Spleen (tissue), 11 donors: ENCODE measurements around the gene ADAM8. TPM values are rescaled to one million over a fixed set of nuclear protein-coding genes. Genes with fewer than 3 reads are reported as not detected.

ENCODE experiments used
- DNase-seq: peaks from one replicate; pipeline ENCODE4 v3.0.0-alpha.2; 2020
- H3K27ac ChIP-seq, 8 donors: fragments of 200-600 bp; sonication (generic) in 7 of 8; 1 replicate in 4 of 8; 2 replicates in 4 of 8; pipeline versions ENCODE4 v1.5.0 to v1.8.0; 2016 to 2021; ENCODE audit warnings: inconsistent platforms in 4 of 8, mild to moderate bottlenecking in 4 of 8, moderate library complexity in 1 of 8
- H3K27me3 ChIP-seq, 7 donors: fragments of 200-600 bp; sonication (generic) in 6 of 7; replicated peaks in 1 of 7; 1 replicate in 4 of 7; 2 replicates in 3 of 7; pipeline versions ENCODE4 v1.5.0 to v1.8.0; 2016 to 2021; ENCODE audit warnings: inconsistent platforms in 3 of 7, mild to moderate bottlenecking in 1 of 7
- H3K36me3 ChIP-seq, 6 donors: fragments of 200-600 bp; sonication (generic) in 5 of 6; 1 replicate in 4 of 6; 2 replicates in 2 of 6; pipeline versions ENCODE4 v1.5.0 to v1.8.0; 2016 to 2021; ENCODE audit warnings: inconsistent platforms in 2 of 6
- H3K4me1 ChIP-seq, 6 donors: fragments of 200-600 bp; sonication (generic) in 5 of 6; 1 replicate in 3 of 6; 2 replicates in 3 of 6; pipeline versions ENCODE4 v1.5.0 to v1.8.0; 2016 to 2021; ENCODE audit warnings: inconsistent platforms in 3 of 6
- H3K4me3 ChIP-seq, 8 donors: fragments of 200-600 bp; sonication (generic) in 7 of 8; 1 replicate in 4 of 8; 2 replicates in 4 of 8; pipeline versions ENCODE4 v1.5.0 to v1.8.0; 2016 to 2021; ENCODE audit warnings: inconsistent platforms in 4 of 8, mild to moderate bottlenecking in 4 of 8, moderate library complexity in 2 of 8
- H3K9me3 ChIP-seq, 8 donors: fragments of 200-600 bp; sonication (generic) in 7 of 8; 1 replicate in 4 of 8; 2 replicates in 4 of 8; pipeline versions ENCODE4 v1.5.0 to v1.8.0; 2016 to 2021; ENCODE audit warnings: inconsistent platforms in 4 of 8
- CTCF ChIP-seq, 11 experiments: fragments of 200-600 bp in 7 of 11; fragments of 450-650 bp in 4 of 11; sonication (generic) in 4 of 11; IDR thresholded peaks in 8 of 11; conservative IDR thresholded peaks in 3 of 11; 1 replicate in 7 of 11; 2 replicates in 4 of 11; pipeline versions ENCODE4 v1.4.0 to v1.8.0; 2016 to 2021; ENCODE audit warnings: antibody characterized with exemption in 11 of 11, inconsistent platforms in 4 of 11, mild to moderate bottlenecking in 1 of 11
- POLR2A ChIP-seq, 3 donors: fragments of 450-650 bp; IDR thresholded peaks; one replicate each; pipeline ENCODE4 v1.5.1; 2017; ENCODE audit warnings: antibody characterized with exemption in 3 of 3, mild to moderate bottlenecking in 1 of 3
- POLR2AphosphoS5 ChIP-seq, 3 donors: sonication (generic); formaldehyde crosslinking; IDR thresholded peaks; one replicate each; pipeline ENCODE4 v1.5.1; 2017; ENCODE audit warnings: antibody characterized with exemption in 3 of 3
- WGBS, 5 donors: extraction: QIAGEN DNeasy Blood & Tissue Kit in 3 of 5; methylation state at CpG; one replicate each; pipeline versions ENCODE4 v1.1.5 to v1.1.7; 2013 to 2018; 5-methylcytosine and 5-hydroxymethylcytosine counted together
- intact Hi-C: fragments of 100-400 bp; cut with DNase I; formaldehyde crosslinking; loops from one replicate; pipeline ENCODE4 v1.15.0; 2023; ENCODE audit warnings: low total_unique reads
- polyA plus RNA-seq, 3 donors: library from polyadenylated mRNA; stranded (reverse); fragments of 200-250 nt; gene quantifications; one replicate each; pipeline ENCODE4 v1.2.1, GENCODE V29; 2013
- total RNA-seq, 7 donors: library from RNA; depleted of rRNA in 3 of 7; stranded (reverse); fragments of >200 nt in 3 of 7; fragmentation: NEBNext Ultra II Directional in 4 of 7; extraction: Animal tissue kit (Norgen Biotek cat#: 25700) in 4 of 7; gene quantifications; one replicate each; pipeline versions ENCODE4 v1.1.0 to v1.2.1, GENCODE V29; 2016 to 2021
- donor health status: healthy with polysubstance abuse.
- donor health status: DM: no; HTN: no; CAD: no; lungs with moderate emphysema.
- donor health status: DM: no; HTN: no; CAD: no.
- donor health status: Bipolar disorder and iron deficiency.
- donor health status: healthy.
- donor health status: DM: no; HTN: no; CAD: no.
- donor health status: DM: yes; HTN: yes; CAD: no.

The ADAM8 gene
- total and polyA plus RNA-seq, 10 donors, result 10.1 to 177 (median 67.8) TPM

GRCh38 chr10:133287832-133288500 lies 11.3 kb upstream of the ADAM8 start:
- DNase-seq, result peak; percentile 71
- no peak overlapping the region for H3K27ac ChIP-seq
- TF ChIP-seq CTCF (IDR thresholded peaks at IDR 0.05 in 8 of 11, conservative IDR thresholded peaks at IDR 0.05 in 3 of 11) (no peak), POLR2AphosphoS5 (IDR thresholded peaks at IDR 0.05) (no peak), POLR2A (IDR thresholded peaks at IDR 0.05) (no peak)
- 93 to 98% (median 95%) methylated on average over 16 to 46 of the region's 46 CpGs for WGBS, 5 donors
- intact Hi-C loops, result no loop called here
- peaks cover 0 to 5% (median 0%) of the 10 kb centered on the region in 6 donors for H3K4me1 ChIP-seq
- no peaks in the 10 kb centered on the region for H3K27me3 ChIP-seq
- no peaks in the 10 kb centered on the region for H3K9me3 ChIP-seq
- no peak overlapping the region for H3K4me3 ChIP-seq
- peaks cover 3 to 90% (median 87%) of the 10 kb centered on the region in 6 donors for H3K36me3 ChIP-seq

- no peaks in the 10 kb centered on the region for H3K27me3 ChIP-seq
- TF ChIP-seq POLR2AphosphoS5 (IDR thresholded peaks at IDR 0.05), result no peak
- no peak for TF ChIP-seq POLR2A (IDR thresholded peaks at IDR 0.05)
- TF ChIP-seq CTCF (IDR thresholded peaks at IDR 0.05 in 8 of 11, conservative IDR thresholded peaks at IDR 0.05 in 3 of 11), result no peak
- no peak overlapping the region for H3K4me3 ChIP-seq
- WGBS, 5 donors, result 88 to 91% (median 90%) methylated on average over 18 of the region's 18 CpGs
- no peaks in the 10 kb centered on the region for H3K9me3 ChIP-seq
- no peaks in the 10 kb centered on the region for H3K4me1 ChIP-seq
- H3K36me3 ChIP-seq, result peaks cover 0 to 98% (median 96%) of the 10 kb centered on the region in 6 donors
- intact Hi-C loops, result no loop called here
- no peak overlapping the region for H3K27ac ChIP-seq
- DNase-seq, result no peak
These were observed 9.7 kb upstream of the ADAM8 start for GRCh38 chr10:133286366-133286765.

GRCh38 chr10:133285217-133285616 lies 8.5 kb upstream of the ADAM8 start:
- no peak overlapping the region for H3K4me3 ChIP-seq
- intact Hi-C loops, result no loop called here
- 93 to 98% (median 96%) methylated on average over 29 to 36 of the region's 36 CpGs for WGBS, 5 donors
- no peaks in the 10 kb centered on the region for H3K9me3 ChIP-seq
- peaks cover 0 to 8% (median under 1%) of the 10 kb centered on the region in 6 donors for H3K4me1 ChIP-seq
- no peaks in the 10 kb centered on the region for H3K27me3 ChIP-seq
- no peak overlapping the region for H3K27ac ChIP-seq
- DNase-seq, result no peak
- TF ChIP-seq CTCF (IDR thresholded peaks at IDR 0.05 in 8 of 11, conservative IDR thresholded peaks at IDR 0.05 in 3 of 11) (no peak), POLR2AphosphoS5 (IDR thresholded peaks at IDR 0.05) (no peak), POLR2A (IDR thresholded peaks at IDR 0.05) (no peak)
- peaks cover 0 to 100% (median 93%) of the 10 kb centered on the region in 6 donors for H3K36me3 ChIP-seq

- TF ChIP-seq CTCF (IDR thresholded peaks at IDR 0.05 in 8 of 11, conservative IDR thresholded peaks at IDR 0.05 in 3 of 11) (no peak), POLR2AphosphoS5 (IDR thresholded peaks at IDR 0.05) (peak in 2 of 3 donors; percentile 6 to 39)
- no peak overlapping the region for H3K27ac ChIP-seq
- H3K9me3 ChIP-seq, result no peaks in the 10 kb centered on the region
- peaks cover 4 to 21% (median 14%) of the 10 kb centered on the region in 6 donors for H3K4me1 ChIP-seq
- H3K4me3 ChIP-seq, result no peak overlapping the region
- H3K27me3 ChIP-seq, result no peaks in the 10 kb centered on the region
- intact Hi-C loops, result no loop called here
- peaks cover 2 to 100% (median 83%) of the 10 kb centered on the region in 6 donors for H3K36me3 ChIP-seq
- 92 to 99% (median 96%) methylated on average over 19 to 24 of the region's 24 CpGs for WGBS, 5 donors
- DNase-seq, result no peak
These were observed 7.3 kb upstream of the ADAM8 start for GRCh38 chr10:133283931-133284330.
